ENCODE data around the gene C1QTNF5.

- TF ChIP-seq, protein P1, sequence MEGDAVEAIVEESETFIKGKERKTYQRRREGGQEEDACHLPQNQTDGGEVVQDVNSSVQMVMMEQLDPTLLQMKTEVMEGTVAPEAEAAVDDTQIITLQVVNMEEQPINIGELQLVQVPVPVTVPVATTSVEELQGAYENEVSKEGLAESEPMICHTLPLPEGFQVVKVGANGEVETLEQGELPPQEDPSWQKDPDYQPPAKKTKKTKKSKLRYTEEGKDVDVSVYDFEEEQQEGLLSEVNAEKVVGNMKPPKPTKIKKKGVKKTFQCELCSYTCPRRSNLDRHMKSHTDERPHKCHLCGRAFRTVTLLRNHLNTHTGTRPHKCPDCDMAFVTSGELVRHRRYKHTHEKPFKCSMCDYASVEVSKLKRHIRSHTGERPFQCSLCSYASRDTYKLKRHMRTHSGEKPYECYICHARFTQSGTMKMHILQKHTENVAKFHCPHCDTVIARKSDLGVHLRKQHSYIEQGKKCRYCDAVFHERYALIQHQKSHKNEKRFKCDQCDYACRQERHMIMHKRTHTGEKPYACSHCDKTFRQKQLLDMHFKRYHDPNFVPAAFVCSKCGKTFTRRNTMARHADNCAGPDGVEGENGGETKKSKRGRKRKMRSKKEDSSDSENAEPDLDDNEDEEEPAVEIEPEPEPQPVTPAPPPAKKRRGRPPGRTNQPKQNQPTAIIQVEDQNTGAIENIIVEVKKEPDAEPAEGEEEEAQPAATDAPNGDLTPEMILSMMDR (IDR thresholded peaks at IDR 0.05) = no peak
- no peak for TF ChIP-seq POLR2A (IDR thresholded peaks at IDR 0.05)
Observed at GRCh38 chr11:119372260-119373058, 31.8 kb upstream of the C1QTNF5 start.
